ENCODE data around the gene NGLY1.

The NGLY1 gene

GRCh38 chr3:25801786-25802185, 18.5 kb upstream of the NGLY1 start:
- TF ChIP-seq REST (IDR thresholded peaks at IDR 0.05; ENCODE audit: low read depth) (no peak), RAD21 (IDR thresholded peaks at IDR 0.05; ENCODE audit: low read depth) (no peak), EGR1 (IDR thresholded peaks at IDR 0.05) (no peak), ZBTB7A (IDR thresholded peaks at IDR 0.05; ENCODE audit: low read depth) (no peak), USF1 (IDR thresholded peaks at IDR 0.05) (no peak)

- TF ChIP-seq NFIC (IDR thresholded peaks at IDR 0.05) (no peak), CREB1 (IDR thresholded peaks at IDR 0.05; ENCODE audit: low read depth) (peak; percentile 61), TAF1 (IDR thresholded peaks at IDR 0.05; ENCODE audit: low read depth) (peak; percentile 62; the same call in 1 of the 2 replicates), REST (IDR thresholded peaks at IDR 0.05; ENCODE audit: low read depth) (no peak), MAX (IDR thresholded peaks at IDR 0.05) (peak; percentile 93), TCF12 (IDR thresholded peaks at IDR 0.05; ENCODE audit: low read depth) (peak; percentile 44; the same call in 1 of the 2 replicates), ZBTB7A (IDR thresholded peaks at IDR 0.05; ENCODE audit: low read depth) (no peak), EGR1 (IDR thresholded peaks at IDR 0.05) (peak; percentile 17; the same call in 1 of the 2 replicates)
Observed at GRCh38 chr3:25789596-25790556, 6.6 kb upstream of the NGLY1 start, which contains the start of gene OXSM. TSS of gene OXSM (plus strand) at chr3:25790090. CDS start at chr3:25791021, 931 bp downstream.

GRCh38 chr3:25789209-25789595, 6.0 kb upstream of the NGLY1 start:
- TF ChIP-seq YY1 (IDR thresholded peaks at IDR 0.05; ENCODE audit: low read depth) (no peak), TCF12 (IDR thresholded peaks at IDR 0.05; ENCODE audit: low read depth) (no peak), RAD21 (IDR thresholded peaks at IDR 0.05; ENCODE audit: low read depth) (no peak), ZBTB7A (IDR thresholded peaks at IDR 0.05; ENCODE audit: low read depth) (no peak), REST (IDR thresholded peaks at IDR 0.05; ENCODE audit: low read depth) (no peak), CEBPB (IDR thresholded peaks at IDR 0.05) (no peak), NFIC (IDR thresholded peaks at IDR 0.05) (no peak), CREB1 (IDR thresholded peaks at IDR 0.05; ENCODE audit: low read depth) (no peak), EP300 (IDR thresholded peaks at IDR 0.05; ENCODE audit: borderline replicate concordance) (no peak)

GRCh38 chr3:25787689-25788088, 4.4 kb upstream of the NGLY1 start:
- TF ChIP-seq TEAD4 (IDR thresholded peaks at IDR 0.05) (no peak), NFIC (IDR thresholded peaks at IDR 0.05) (no peak), EGR1 (IDR thresholded peaks at IDR 0.05) (no peak), RAD21 (IDR thresholded peaks at IDR 0.05; ENCODE audit: low read depth) (no peak), YY1 (IDR thresholded peaks at IDR 0.05; ENCODE audit: low read depth) (no peak), TCF12 (IDR thresholded peaks at IDR 0.05; ENCODE audit: low read depth) (no peak), ZBTB7A (IDR thresholded peaks at IDR 0.05; ENCODE audit: low read depth) (no peak), EP300 (IDR thresholded peaks at IDR 0.05; ENCODE audit: borderline replicate concordance) (no peak), MAX (IDR thresholded peaks at IDR 0.05) (no peak), FOXM1 (IDR thresholded peaks at IDR 0.05; ENCODE audit: borderline replicate concordance, low read depth) (no peak), USF1 (IDR thresholded peaks at IDR 0.05) (no peak), REST (IDR thresholded peaks at IDR 0.05; ENCODE audit: low read depth) (no peak), CREB1 (IDR thresholded peaks at IDR 0.05; ENCODE audit: low read depth) (no peak), TAF1 (IDR thresholded peaks at IDR 0.05; ENCODE audit: low read depth) (no peak), CEBPB (IDR thresholded peaks at IDR 0.05) (no peak)

All from Ishikawa (cell line).